A549 (cell line): ENCODE results near the gene FIGN. TPM values are rescaled to one million over a fixed set of nuclear protein-coding genes. Genes with fewer than 3 reads are reported as not detected.

ENCODE experiments used
- ATAC-seq, 2 experiments: fragments of 200-7000 bp in 1 of 2; fragments of >200 bp in 1 of 2; cut with Nextera tagmentation in 1 of 2; cut with Tn5 transposase in 1 of 2; 3 replicates each; pipeline versions ENCODE4 v1.8.0 to v1.9.1; 2018 to 2020; ENCODE audit warnings: mild to moderate bottlenecking in 1 of 2, moderate library complexity in 1 of 2
- CTCF ChIA-PET: fragments of 300-600 bp; sonication (Branson Sonifier 250); formaldehyde crosslinking; extraction: SDS; loops from one replicate; lab custom pipeline; 2021; ENCODE audit warnings: antibody characterized with exemption, inconsistent platforms; lab: Yijun Ruan, JAX
- POLR2A ChIA-PET: fragments of 350-600 bp; formaldehyde crosslinking; extraction: SDS; loops from one replicate; lab custom pipeline; 2021; ENCODE audit warnings: antibody characterized with exemption, inconsistent platforms; lab: Yijun Ruan, JAX
- DNase-seq, 2 experiments: peaks; one replicate each; pipeline versions ENCODE4 v3.0.0 to v3.0.0-alpha.2; 2011 to 2016; ENCODE audit warnings: low read depth in 1 of 2, low spot score in 1 of 2
- FAIRE-seq: peaks from 2 replicates; lab custom pipeline; 2011; peaks lifted over from hg19 to GRCh38; lab: Jason Lieb, UNC
- H3K27ac ChIP-seq, 2 experiments: fragments of >200 bp; sonication (Bioruptor Twin); formaldehyde crosslinking; 3 replicates each; pipeline ENCODE4 v1.5.1; 2016 to 2017
- H3K4me1 ChIP-seq: fragments of >200 bp; sonication (Bioruptor Twin); formaldehyde crosslinking; 3 replicates; pipeline ENCODE4 v1.6.1; 2016
- H3K4me2 ChIP-seq: fragments of >200 bp; sonication (Bioruptor Twin); formaldehyde crosslinking; 3 replicates; pipeline ENCODE4 v1.6.1; 2016
- H3K4me3 ChIP-seq: fragments of >200 bp; sonication (Bioruptor Twin); formaldehyde crosslinking; 3 replicates; pipeline ENCODE4 v1.5.1; 2016
- H3K9me3 ChIP-seq: fragments of >200 bp; sonication (Bioruptor Twin); formaldehyde crosslinking; 3 replicates; pipeline ENCODE4 v1.6.1; 2016
- CBX2 ChIP-seq: fragments of 200-600 bp; sonication (generic); IDR thresholded peaks from 2 replicates; pipeline ENCODE4 v1.6.1; 2016; ENCODE audit warnings: low read depth, mild to moderate bottlenecking, borderline replicate concordance
- CBX8 ChIP-seq: fragments of 200-600 bp; sonication (generic); IDR thresholded peaks from 2 replicates; pipeline ENCODE4 v1.6.1; 2016
- CEBPB ChIP-seq, 2 experiments: fragments of >200 bp in 1 of 2; sonication (Bioruptor Twin) in 1 of 2; formaldehyde crosslinking in 1 of 2; IDR thresholded peaks; 2 replicates each; pipeline ENCODE4 v1.6.1; 2012 to 2016
- CHD4 ChIP-seq: fragments of 200-600 bp; sonication (generic); IDR thresholded peaks from 2 replicates; pipeline ENCODE4 v1.6.1; 2016; ENCODE audit warnings: antibody characterized with exemption, mild to moderate bottlenecking, borderline replicate concordance
- EP300 ChIP-seq, 2 experiments: fragments of >200 bp; sonication (Bioruptor Twin); formaldehyde crosslinking; IDR thresholded peaks; 2 replicates in 1 of 2; 3 replicates in 1 of 2; pipeline ENCODE4 v1.6.1; 2016 to 2017
- FOXS1 ChIP-seq: fragments of 250-450 bp; sonication (Bioruptor Pico); IDR thresholded peaks from 2 replicates; pipeline ENCODE4 v1.5.0; 2020; ENCODE audit warnings: mild to moderate bottlenecking, moderate library complexity
- GATA3 ChIP-seq: IDR thresholded peaks from 2 replicates; pipeline ENCODE4 v1.6.1; 2012; ENCODE audit warnings: borderline replicate concordance
- HDAC2 ChIP-seq: fragments of 200-600 bp; sonication (generic); IDR thresholded peaks from 2 replicates; pipeline ENCODE4 v1.6.1; 2016
- JUN ChIP-seq, 2 experiments: fragments of >200 bp; sonication (Bioruptor Twin); formaldehyde crosslinking; IDR thresholded peaks; 2 replicates in 1 of 2; 3 replicates in 1 of 2; pipeline ENCODE4 v1.6.1; 2016 to 2017
- JUNB ChIP-seq: fragments of >200 bp; sonication (Bioruptor Twin); formaldehyde crosslinking; IDR thresholded peaks from 2 replicates; pipeline ENCODE4 v1.6.1; 2016
- KDM1A ChIP-seq: fragments of 200-600 bp; sonication (generic); IDR thresholded peaks from 2 replicates; pipeline ENCODE4 v1.6.1; 2016; ENCODE audit warnings: low read depth, mild to moderate bottlenecking
- KDM5A ChIP-seq: fragments of 200-600 bp; sonication (generic); IDR thresholded peaks from 2 replicates; pipeline ENCODE4 v1.6.1; 2016; ENCODE audit warnings: antibody characterized with exemption, mild to moderate bottlenecking
- NFE2L2 ChIP-seq: fragments of 150-350 bp; conservative IDR thresholded peaks from 2 replicates; pipeline ENCODE4 v1.6.1; 2014; ENCODE audit warnings: low read length
- NPAS2 ChIP-seq: fragments of 250-450 bp; sonication (Bioruptor Pico); IDR thresholded peaks from 2 replicates; pipeline ENCODE4 v1.8.0; 2022; ENCODE audit warnings: mild to moderate bottlenecking, moderate library complexity, borderline replicate concordance
- POLR2A ChIP-seq: IDR thresholded peaks from 2 replicates; pipeline ENCODE4 v1.6.1; 2012; ENCODE audit warnings: mild to moderate bottlenecking, low read length
- RAD21 ChIP-seq, 2 experiments: fragments of >200 bp in 1 of 2; sonication (Bioruptor Twin) in 1 of 2; formaldehyde crosslinking in 1 of 2; IDR thresholded peaks in 1 of 2; conservative IDR thresholded peaks in 1 of 2; 2 replicates in 1 of 2; 3 replicates in 1 of 2; pipeline ENCODE4 v1.6.1; 2012 to 2018; ENCODE audit warnings: inconsistent platforms in 1 of 2
- RARB ChIP-seq: fragments of 250-450 bp; sonication (Bioruptor Pico); IDR thresholded peaks from 2 replicates; pipeline ENCODE4 v1.8.0; 2021; ENCODE audit warnings: mild to moderate bottlenecking, moderate library complexity
- RCOR1 ChIP-seq: fragments of 150-350 bp; IDR thresholded peaks from 2 replicates; pipeline ENCODE4 v1.6.1; 2014; ENCODE audit warnings: antibody characterized with exemption, low read length, low read depth
- SMC3 ChIP-seq: fragments of >200 bp; sonication (Bioruptor Twin); formaldehyde crosslinking; IDR thresholded peaks from 3 replicates; pipeline ENCODE4 v1.6.1; 2018; ENCODE audit warnings: inconsistent platforms
- SREBF2 ChIP-seq: fragments of 450-650 bp; IDR thresholded peaks from 2 replicates; pipeline ENCODE4 v1.6.1; 2014; ENCODE audit warnings: mild to moderate bottlenecking, moderate library complexity
- TP53 ChIP-seq: fragments of 250-450 bp; sonication (Bioruptor Pico); IDR thresholded peaks from 2 replicates; pipeline ENCODE4 v1.5.0; 2021; ENCODE audit warnings: mild to moderate bottlenecking, moderate library complexity
- ZC3H11A ChIP-seq: fragments of 450-650 bp; IDR thresholded peaks from 2 replicates; pipeline ENCODE4 v1.6.1; 2014; ENCODE audit warnings: antibody characterized with exemption, mild to moderate bottlenecking
- ZFP36 ChIP-seq: fragments of 450-650 bp; IDR thresholded peaks from 2 replicates; pipeline ENCODE4 v1.6.1; 2014; ENCODE audit warnings: borderline replicate concordance; ENCODE audit not compliant: partially characterized antibody
- ZSCAN20 ChIP-seq: fragments of 250-450 bp; sonication (Bioruptor Pico); IDR thresholded peaks from 2 replicates; pipeline ENCODE4 v1.8.0; 2022; ENCODE audit warnings: mild to moderate bottlenecking, moderate library complexity
- WGBS: methylation state at CpG from one replicate; pipeline ENCODE4 v1.1.6; 2017; ENCODE audit errors: missing lambda C conversion rate; 5-methylcytosine and 5-hydroxymethylcytosine counted together
- polyA plus RNA-seq, 4 experiments: library from polyadenylated mRNA; depleted of rRNA in 3 of 4; stranded (reverse); fragments of >200 nt; fragmentation: RNase III in 1 of 4; extraction: RNeasy Plus Mini Kit Qiagen cat#74134 plus additional on column Dnase treatment in 1 of 4; gene quantifications; 2 replicates in 3 of 4; 3 replicates in 1 of 4; pipeline ENCODE4 v1.2.3, GENCODE V29; 2011 to 2017
- TF ChIP-seq, protein P1 (sequence below): IDR thresholded peaks from 2 replicates; pipeline ENCODE4 v1.6.1; 2012
- TF ChIP-seq, protein P2 (sequence below): fragments of 200-600 bp; sonication (generic); IDR thresholded peaks from 2 replicates; pipeline ENCODE4 v1.6.1; 2016; ENCODE audit warnings: antibody characterized with exemption, mild to moderate bottlenecking, moderate library complexity
- TF ChIP-seq, protein P3 (sequence below): IDR thresholded peaks from 2 replicates; pipeline ENCODE4 v1.6.1; 2012
- TF ChIP-seq, protein P4 (sequence below): fragments of >200 bp; sonication (Bioruptor Twin); formaldehyde crosslinking; IDR thresholded peaks from 3 replicates; pipeline ENCODE4 v1.6.1; 2016
- TF ChIP-seq, protein P5 (sequence below): fragments of 150-350 bp; IDR thresholded peaks from 2 replicates; pipeline ENCODE4 v1.6.1; 2014; ENCODE audit warnings: low read depth, mild to moderate bottlenecking, low read length

The FIGN gene
- polyA plus RNA-seq, 2 of the 4 experiments (the other 2 are of a cell fraction) = 1.9 to 3.8 TPM

DNA sequence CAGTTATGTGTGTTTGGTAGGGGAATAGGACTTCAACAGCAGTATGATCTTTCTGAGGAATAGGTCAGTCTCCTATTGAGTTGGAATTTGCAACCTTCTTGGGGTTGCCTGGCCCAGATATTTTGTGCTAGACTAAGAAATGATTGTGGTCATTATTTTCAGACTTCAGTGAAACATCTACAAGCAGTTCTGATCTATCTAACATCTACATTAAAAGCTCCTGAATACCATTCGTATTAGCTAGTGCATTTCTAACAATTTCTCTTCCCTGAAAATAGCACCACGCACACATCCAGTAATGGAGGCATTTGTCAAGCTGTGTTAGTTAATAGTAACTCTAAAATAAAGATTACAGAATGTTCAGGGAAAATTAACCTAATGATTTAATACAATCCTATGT is 179.3 kb downstream of the FIGN start (continued):
- TF ChIP-seq HDAC2 = no peak
- TF ChIP-seq POLR2A = no peak

DNA sequence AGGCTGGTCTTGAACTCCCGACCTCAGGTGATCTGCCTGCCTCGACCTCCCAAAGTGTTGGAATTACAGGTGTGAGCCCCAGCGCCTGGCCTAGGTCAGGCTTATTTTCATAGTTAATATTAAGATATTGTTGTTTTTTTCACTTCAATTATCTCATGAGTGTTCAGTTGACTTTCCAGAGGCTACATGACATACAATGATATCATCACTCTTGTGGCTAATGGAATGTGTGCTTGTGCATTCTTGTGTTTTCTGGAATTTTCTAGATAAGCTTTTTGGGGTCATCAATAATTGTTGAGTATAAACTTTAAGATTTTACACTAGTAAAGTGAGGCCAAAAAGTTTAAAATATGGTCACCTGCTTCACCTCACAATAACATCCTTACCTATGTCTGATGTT is 180.9 kb downstream of the FIGN start:
- H3K4me2 ChIP-seq = no peak overlapping the region
- H3K4me3 ChIP-seq = no peak overlapping the region
- POLR2A ChIA-PET = no interaction called here
- no peaks in the 10 kb centered on the region for H3K4me1 ChIP-seq
- TF ChIP-seq CHD4 (no peak), SMC3 (no peak), JUN (IDR thresholded peaks at IDR 0.05) (no peak), JUNB (no peak), ZSCAN20 (CRISPR knock-in tag) (no peak), ZC3H11A (no peak), FOXS1 (CRISPR knock-in tag) (no peak), TP53 (CRISPR knock-in tag) (no peak), RARB (CRISPR knock-in tag) (no peak), RCOR1 (no peak), SREBF2 (no peak), EP300 (IDR thresholded peaks at IDR 0.05) (no peak), ZFP36 (no peak), CBX2 (no peak), RAD21 (conservative IDR thresholded peaks at IDR 0.05 in 1 of 2, IDR thresholded peaks at IDR 0.05 in 1 of 2) (no peak), CEBPB (IDR thresholded peaks at IDR 0.05) (no peak)
- TF ChIP-seq, protein P1, sequence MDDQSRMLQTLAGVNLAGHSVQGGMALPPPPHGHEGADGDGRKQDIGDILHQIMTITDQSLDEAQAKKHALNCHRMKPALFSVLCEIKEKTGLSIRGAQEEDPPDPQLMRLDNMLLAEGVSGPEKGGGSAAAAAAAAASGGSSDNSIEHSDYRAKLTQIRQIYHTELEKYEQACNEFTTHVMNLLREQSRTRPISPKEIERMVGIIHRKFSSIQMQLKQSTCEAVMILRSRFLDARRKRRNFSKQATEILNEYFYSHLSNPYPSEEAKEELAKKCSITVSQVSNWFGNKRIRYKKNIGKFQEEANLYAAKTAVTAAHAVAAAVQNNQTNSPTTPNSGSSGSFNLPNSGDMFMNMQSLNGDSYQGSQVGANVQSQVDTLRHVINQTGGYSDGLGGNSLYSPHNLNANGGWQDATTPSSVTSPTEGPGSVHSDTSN = no peak
- TF ChIP-seq, protein P2, sequence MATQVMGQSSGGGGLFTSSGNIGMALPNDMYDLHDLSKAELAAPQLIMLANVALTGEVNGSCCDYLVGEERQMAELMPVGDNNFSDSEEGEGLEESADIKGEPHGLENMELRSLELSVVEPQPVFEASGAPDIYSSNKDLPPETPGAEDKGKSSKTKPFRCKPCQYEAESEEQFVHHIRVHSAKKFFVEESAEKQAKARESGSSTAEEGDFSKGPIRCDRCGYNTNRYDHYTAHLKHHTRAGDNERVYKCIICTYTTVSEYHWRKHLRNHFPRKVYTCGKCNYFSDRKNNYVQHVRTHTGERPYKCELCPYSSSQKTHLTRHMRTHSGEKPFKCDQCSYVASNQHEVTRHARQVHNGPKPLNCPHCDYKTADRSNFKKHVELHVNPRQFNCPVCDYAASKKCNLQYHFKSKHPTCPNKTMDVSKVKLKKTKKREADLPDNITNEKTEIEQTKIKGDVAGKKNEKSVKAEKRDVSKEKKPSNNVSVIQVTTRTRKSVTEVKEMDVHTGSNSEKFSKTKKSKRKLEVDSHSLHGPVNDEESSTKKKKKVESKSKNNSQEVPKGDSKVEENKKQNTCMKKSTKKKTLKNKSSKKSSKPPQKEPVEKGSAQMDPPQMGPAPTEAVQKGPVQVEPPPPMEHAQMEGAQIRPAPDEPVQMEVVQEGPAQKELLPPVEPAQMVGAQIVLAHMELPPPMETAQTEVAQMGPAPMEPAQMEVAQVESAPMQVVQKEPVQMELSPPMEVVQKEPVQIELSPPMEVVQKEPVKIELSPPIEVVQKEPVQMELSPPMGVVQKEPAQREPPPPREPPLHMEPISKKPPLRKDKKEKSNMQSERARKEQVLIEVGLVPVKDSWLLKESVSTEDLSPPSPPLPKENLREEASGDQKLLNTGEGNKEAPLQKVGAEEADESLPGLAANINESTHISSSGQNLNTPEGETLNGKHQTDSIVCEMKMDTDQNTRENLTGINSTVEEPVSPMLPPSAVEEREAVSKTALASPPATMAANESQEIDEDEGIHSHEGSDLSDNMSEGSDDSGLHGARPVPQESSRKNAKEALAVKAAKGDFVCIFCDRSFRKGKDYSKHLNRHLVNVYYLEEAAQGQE = no peak
- TF ChIP-seq, protein P3, sequence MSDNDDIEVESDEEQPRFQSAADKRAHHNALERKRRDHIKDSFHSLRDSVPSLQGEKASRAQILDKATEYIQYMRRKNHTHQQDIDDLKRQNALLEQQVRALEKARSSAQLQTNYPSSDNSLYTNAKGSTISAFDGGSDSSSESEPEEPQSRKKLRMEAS = no peak
- TF ChIP-seq, protein P4, sequence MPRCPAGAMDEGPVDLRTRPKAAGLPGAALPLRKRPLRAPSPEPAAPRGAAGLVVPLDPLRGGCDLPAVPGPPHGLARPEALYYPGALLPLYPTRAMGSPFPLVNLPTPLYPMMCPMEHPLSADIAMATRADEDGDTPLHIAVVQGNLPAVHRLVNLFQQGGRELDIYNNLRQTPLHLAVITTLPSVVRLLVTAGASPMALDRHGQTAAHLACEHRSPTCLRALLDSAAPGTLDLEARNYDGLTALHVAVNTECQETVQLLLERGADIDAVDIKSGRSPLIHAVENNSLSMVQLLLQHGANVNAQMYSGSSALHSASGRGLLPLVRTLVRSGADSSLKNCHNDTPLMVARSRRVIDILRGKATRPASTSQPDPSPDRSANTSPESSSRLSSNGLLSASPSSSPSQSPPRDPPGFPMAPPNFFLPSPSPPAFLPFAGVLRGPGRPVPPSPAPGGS = no peak
- TF ChIP-seq, all 56 proteins: peak for 0
- ATAC-seq (no peak), FAIRE-seq (no peak), DNase-seq (no peak)
- 54% methylated on average over 3 of the region's 3 CpGs for WGBS
- Histone ChIP-seq H3K27ac (no peak overlapping the region), H3K9me3 (no peaks in the 10 kb centered on the region)
- CTCF ChIA-PET = interaction anchor here (0.9 kb wide), 1 partner anchor 88 kb away, joined by 3 read pairs; no protein-coding TSS in a partner anchor

DNA sequence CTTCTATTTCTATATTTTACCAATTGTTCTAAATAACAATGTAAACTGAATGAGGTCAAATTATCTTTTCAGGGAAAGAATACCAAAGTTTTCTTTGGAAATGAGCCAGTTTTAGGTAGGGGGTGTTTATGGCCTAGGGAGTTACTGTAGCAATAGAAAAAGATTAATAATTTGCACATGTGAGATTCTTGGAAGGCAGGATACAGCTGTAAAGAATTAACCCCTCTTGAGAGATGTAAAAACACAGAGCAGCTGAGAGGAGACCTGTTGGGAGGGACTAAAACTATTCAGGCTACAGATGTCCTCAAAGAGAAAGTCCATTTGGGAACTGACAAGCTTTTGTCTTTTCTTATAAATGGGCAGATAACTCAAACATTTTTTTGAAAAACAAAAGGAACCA is 182.2 kb downstream of the FIGN start:
- ChIA-PET CTCF (no interaction called here), POLR2A (no interaction called here)
- no peak overlapping the region for H3K4me3 ChIP-seq
- FAIRE-seq (no peak), ATAC-seq (no peak), DNase-seq (no peak)
- H3K4me1 ChIP-seq = no peaks in the 10 kb centered on the region
- TF ChIP-seq EP300 (IDR thresholded peaks at IDR 0.05) = no peak
- TF ChIP-seq, protein P1 = no peak
- no peak for TF ChIP-seq KDM1A
- no peak for TF ChIP-seq KDM5A
- TF ChIP-seq RARB (CRISPR knock-in tag) = no peak
- TF ChIP-seq TP53 (CRISPR knock-in tag) = no peak
- no peak for TF ChIP-seq SMC3
- no peak for TF ChIP-seq GATA3
- no peak for TF ChIP-seq NFE2L2
- no peak for TF ChIP-seq ZFP36
- TF ChIP-seq, protein P5, sequence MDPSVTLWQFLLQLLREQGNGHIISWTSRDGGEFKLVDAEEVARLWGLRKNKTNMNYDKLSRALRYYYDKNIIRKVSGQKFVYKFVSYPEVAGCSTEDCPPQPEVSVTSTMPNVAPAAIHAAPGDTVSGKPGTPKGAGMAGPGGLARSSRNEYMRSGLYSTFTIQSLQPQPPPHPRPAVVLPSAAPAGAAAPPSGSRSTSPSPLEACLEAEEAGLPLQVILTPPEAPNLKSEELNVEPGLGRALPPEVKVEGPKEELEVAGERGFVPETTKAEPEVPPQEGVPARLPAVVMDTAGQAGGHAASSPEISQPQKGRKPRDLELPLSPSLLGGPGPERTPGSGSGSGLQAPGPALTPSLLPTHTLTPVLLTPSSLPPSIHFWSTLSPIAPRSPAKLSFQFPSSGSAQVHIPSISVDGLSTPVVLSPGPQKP = no peak
- TF ChIP-seq CBX8 = no peak
- no peak for TF ChIP-seq HDAC2
- no peak for TF ChIP-seq NPAS2 (CRISPR knock-in tag)
- TF ChIP-seq, protein P3 = no peak
- TF ChIP-seq ZSCAN20 (CRISPR knock-in tag) = no peak
- no peak for TF ChIP-seq POLR2A
- H3K27ac ChIP-seq = no peak overlapping the region
- H3K9me3 ChIP-seq = no peaks in the 10 kb centered on the region
- H3K4me2 ChIP-seq = no peak overlapping the region
